Pancreas (tissue), 10 donors: ENCODE results near the gene PARP3. TPM values are rescaled to one million over a fixed set of nuclear protein-coding genes. Genes with fewer than 3 reads are reported as not detected.

Experiments used
- ATAC-seq, 4 donors: fragments of 200-7000 bp; cut with Tn5 transposase; one replicate each; pipeline versions ENCODE4 v1.8.0 to v1.9.1; 2020; ENCODE audit warnings: mild to moderate bottlenecking in 4 of 4, moderate library complexity in 4 of 4
- DNase-seq, 6 donors: peaks; one replicate each; pipeline ENCODE4 v3.0.0-alpha.2; 2020
- FAIRE-seq: peaks from 2 replicates; lab custom pipeline; 2012; peaks lifted over from hg19 to GRCh38; lab: Jason Lieb, UNC
- H3K27ac ChIP-seq, 4 donors: fragments of 200-600 bp; sonication (generic); 1 replicate in 3 of 4; 2 replicates in 1 of 4; pipeline versions ENCODE4 v1.5.0 to v1.8.0; 2020
- H3K27me3 ChIP-seq, 4 donors: fragments of 200-600 bp; one replicate each; pipeline ENCODE4 v1.8.0; 2021
- H3K36me3 ChIP-seq, 3 donors: fragments of 200-600 bp; sonication (generic) in 1 of 3; one replicate each; pipeline versions ENCODE4 v1.5.0 to v1.8.0; 2020 to 2021
- H3K4me1 ChIP-seq, 3 donors: fragments of 200-600 bp; one replicate each; pipeline ENCODE4 v1.8.0; 2021
- H3K4me3 ChIP-seq, 4 donors: fragments of 200-600 bp; sonication (generic) in 2 of 4; one replicate each; pipeline versions ENCODE4 v1.5.0 to v1.8.0; 2020 to 2021
- H3K9me3 ChIP-seq, 4 donors: fragments of 200-600 bp; one replicate each; pipeline ENCODE4 v1.8.0; 2021
- CTCF ChIP-seq, 4 donors: fragments of 200-600 bp; sonication (generic) in 3 of 4; IDR thresholded peaks; one replicate each; pipeline versions ENCODE4 v1.5.0 to v1.8.0; 2021; ENCODE audit warnings: antibody characterized with exemption in 4 of 4
- WGBS, 2 donors: extraction: QIAGEN DNeasy Blood & Tissue Kit; methylation state at CpG; one replicate each; pipeline ENCODE4 v1.1.7; 2013; 5-methylcytosine and 5-hydroxymethylcytosine counted together
- intact Hi-C, 3 donors: fragments of 100-400 bp; cut with DNase I; formaldehyde crosslinking; loops; one replicate each; pipeline versions ENCODE4 v1.11.1 to v1.14.2; 2022
- polyA plus RNA-seq, 2 donors: library from polyadenylated mRNA; stranded (reverse); fragments of 200-250 nt; gene quantifications; one replicate each; pipeline ENCODE4 v1.2.3, GENCODE V29; 2013
- total RNA-seq, 6 donors: library from RNA; stranded (reverse); fragmentation: NEBNext Ultra II Directional in 4 of 6; extraction: Animal tissue kit (Norgen Biotek cat#: 25700) in 4 of 6; gene quantifications; one replicate each; pipeline versions ENCODE4 v1.2.1 to v1.2.4, GENCODE V29; 2021 to 2023
- donor health status: healthy with polysubstance abuse.
- donor health status: DM: no; HTN: no; CAD: no; lungs with moderate emphysema.
- donor health status: DM: no; HTN: no; CAD: no.
- donor health status: control.
- donor health status: control.
- donor health status: Bipolar disorder and iron deficiency.
- donor health status: DM: yes; HTN: yes; CAD: no.
- donor health status: DM: no; HTN: no; CAD: no.
- donor health status: DM: no; HTN: no; CAD: no.
- donor health status: DM: yes; HTN: yes; CAD: no.

PARP3 gene
- total and polyA plus RNA-seq, 8 donors = 2.1 to 8.3 (median 5.2) TPM

GRCh38 chr3:51997935-51998596 is 55.9 kb downstream of the PARP3 start:
- intact Hi-C loops = no loop called here
- peaks cover 10 to 17% (median 15%) of the 10 kb centered on the region in 3 donors for H3K4me1 ChIP-seq

More at GRCh38 chr3:51997935-51998596, 55.9 kb downstream of the PARP3 start:
- Histone ChIP-seq H3K4me3 (no peak overlapping the region), H3K36me3 (peaks cover 0 to 14% (median 6%) of the 10 kb centered on the region in 3 donors), H3K27ac (no peak overlapping the region), H3K9me3 (no peaks in the 10 kb centered on the region), H3K27me3 (no peaks in the 10 kb centered on the region)
- TF ChIP-seq CTCF (IDR thresholded peaks at IDR 0.05) = no peak
- WGBS, 2 donors = 34 to 37% methylated on average over 7 of the region's 7 CpGs
- DNase-seq (no peak), ATAC-seq (no peak), FAIRE-seq (no peak)

Other genes starting within 250 kb of the PARP3 start
- gene GRM2, start 235.3 kb upstream of the PARP3 start, total RNA-seq = under 1 TPM; 0.09 to 0.51 (median 0.20) TPM
- gene GRM2, start 235.3 kb upstream of the PARP3 start, polyA plus RNA-seq = under 1 TPM; 0.34 to 0.45 TPM
- gene IQCF6, start 163.1 kb upstream of the PARP3 start, total RNA-seq = not detected
- not detected for gene IQCF6, start 163.1 kb upstream of the PARP3 start, polyA plus RNA-seq
- not detected for gene IQCF2, start 80.7 kb upstream of the PARP3 start, total RNA-seq
- gene IQCF2, start 80.7 kb upstream of the PARP3 start, polyA plus RNA-seq = not detected
- gene IQCF5, start 66.8 kb upstream of the PARP3 start, total RNA-seq = not detected
- gene IQCF5, start 66.8 kb upstream of the PARP3 start, polyA plus RNA-seq = not detected
- gene IQCF1, start 39.0 kb upstream of the PARP3 start, total RNA-seq = not detected
- gene IQCF1, start 39.0 kb upstream of the PARP3 start, polyA plus RNA-seq = not detected
- 1 to 10 TPM; 3.8 to 9.0 (median 7.0) TPM for gene RRP9, start 459 bp upstream of the PARP3 start, total RNA-seq
- gene RRP9, start 459 bp upstream of the PARP3 start, polyA plus RNA-seq = 10 to 100 TPM; 13.7 to 13.8 TPM
- gene GPR62, start 13.0 kb downstream of the PARP3 start, total RNA-seq = under 1 TPM in 5 of 6 donors, not detected in 1; 0.08 to 0.09 (median 0.09) TPM
- gene GPR62, start 13.0 kb downstream of the PARP3 start, polyA plus RNA-seq = under 1 TPM in 1 of 2 donors, not detected in 1; 0.26 TPM
- gene PCBP4, start 25.1 kb downstream of the PARP3 start, total RNA-seq = 10 to 100 TPM; 10.7 to 19.8 (median 14.5) TPM
- gene PCBP4, start 25.1 kb downstream of the PARP3 start, polyA plus RNA-seq = 10 to 100 TPM; 43.3 to 55.2 TPM
- gene ABHD14B, start 31.7 kb downstream of the PARP3 start, total RNA-seq = 10 to 100 TPM; 26.6 to 37.9 (median 31.8) TPM
- 10 to 100 TPM; 42.7 to 50.1 TPM for gene ABHD14B, start 31.7 kb downstream of the PARP3 start, polyA plus RNA-seq
- 10 to 100 TPM in 2 of 6 donors, 1 to 10 TPM in 4; 5.9 to 11.2 (median 9.0) TPM for gene ABHD14A, start 32.7 kb downstream of the PARP3 start, total RNA-seq
- gene ABHD14A, start 32.7 kb downstream of the PARP3 start, polyA plus RNA-seq = 10 to 100 TPM; 30.5 to 36.3 TPM
- 10 to 100 TPM in 4 of 6 donors, 1 to 10 TPM in 2; 5.7 to 16.8 (median 14.2) TPM for gene ACY1, start 41.2 kb downstream of the PARP3 start, total RNA-seq
- 10 to 100 TPM; 15.8 to 21.5 TPM for gene ACY1, start 41.2 kb downstream of the PARP3 start, polyA plus RNA-seq
- gene RPL29, start 53.5 kb downstream of the PARP3 start, total RNA-seq = 1,000 to 10,000 TPM in 2 of 6 donors, 100 to 1,000 TPM in 4; 643 to 1,285 (median 890) TPM
- gene RPL29, start 53.5 kb downstream of the PARP3 start, polyA plus RNA-seq = 1,000 to 10,000 TPM; 1,152 to 1,829 TPM
- gene DUSP7, start 114.2 kb downstream of the PARP3 start, total RNA-seq = 1 to 10 TPM; 2.8 to 7.6 (median 4.6) TPM
- 1 to 10 TPM; 2.6 to 6.2 TPM for gene DUSP7, start 114.2 kb downstream of the PARP3 start, polyA plus RNA-seq
- 1 to 10 TPM in 1 of 6 donors, under 1 TPM in 5; 0.37 to 1.1 (median 0.71) TPM for gene POC1A, start 212.1 kb downstream of the PARP3 start, total RNA-seq
- gene POC1A, start 212.1 kb downstream of the PARP3 start, polyA plus RNA-seq = under 1 TPM; 0.46 to 0.80 TPM